Endometrium (tissue), 2 donors: Measurements from ENCODE around the gene NKD1.

ENCODE experiments used
- FAIRE-seq: peaks from 2 replicates; lab custom pipeline; 2012; peaks lifted over from hg19 to GRCh38; lab: Jason Lieb, UNC
- donor health status: control.
- donor health status: control.

The NKD1 gene

GRCh38 chr16:50600582-50601283 is 52.5 kb downstream of the NKD1 start:
- no peak for FAIRE-seq

GRCh38 chr16:50601341-50601740 is 53.1 kb downstream of the NKD1 start:
- FAIRE-seq: no peak

- FAIRE-seq: no peak
These were observed 53.9 kb downstream of the NKD1 start for GRCh38 chr16:50602126-50602525.

- no peak for FAIRE-seq
These were observed 54.5 kb downstream of the NKD1 start for GRCh38 chr16:50602531-50603205.

GRCh38 chr16:50603206-50604064 is 55.2 kb downstream of the NKD1 start:
- no peak for FAIRE-seq

GRCh38 chr16:50604065-50604418 is 55.8 kb downstream of the NKD1 start:
- FAIRE-seq: no peak

GRCh38 chr16:50604610-50605009 is 56.4 kb downstream of the NKD1 start:
- FAIRE-seq: no peak

GRCh38 chr16:50605733-50606430 is 57.7 kb downstream of the NKD1 start:
- no peak for FAIRE-seq

- FAIRE-seq: no peak
These were observed 58.3 kb downstream of the NKD1 start for GRCh38 chr16:50606431-50607050.

GRCh38 chr16:50607051-50607431 is 58.8 kb downstream of the NKD1 start:
- FAIRE-seq: peak; percentile 89

- FAIRE-seq: no peak
These were observed 59.3 kb downstream of the NKD1 start for GRCh38 chr16:50607447-50607846.

GRCh38 chr16:50607970-50608557 is 59.9 kb downstream of the NKD1 start:
- no peak for FAIRE-seq

- FAIRE-seq: no peak
These were observed 60.9 kb downstream of the NKD1 start for GRCh38 chr16:50609049-50609448.

GRCh38 chr16:50609471-50609870 is 61.3 kb downstream of the NKD1 start:
- FAIRE-seq: no peak

- FAIRE-seq: no peak
These were observed 62.4 kb downstream of the NKD1 start for GRCh38 chr16:50610331-50611262.

- no peak for FAIRE-seq
These were observed 63.2 kb downstream of the NKD1 start for GRCh38 chr16:50611332-50611934.

GRCh38 chr16:50611995-50612848 is 64.0 kb downstream of the NKD1 start:
- no peak for FAIRE-seq

GRCh38 chr16:50612849-50613198 is 64.6 kb downstream of the NKD1 start:
- FAIRE-seq: no peak

GRCh38 chr16:50613281-50613963 is 65.2 kb downstream of the NKD1 start:
- no peak for FAIRE-seq
